ENCODE results near the gene HYAL2.

HYAL2 gene

DNA sequence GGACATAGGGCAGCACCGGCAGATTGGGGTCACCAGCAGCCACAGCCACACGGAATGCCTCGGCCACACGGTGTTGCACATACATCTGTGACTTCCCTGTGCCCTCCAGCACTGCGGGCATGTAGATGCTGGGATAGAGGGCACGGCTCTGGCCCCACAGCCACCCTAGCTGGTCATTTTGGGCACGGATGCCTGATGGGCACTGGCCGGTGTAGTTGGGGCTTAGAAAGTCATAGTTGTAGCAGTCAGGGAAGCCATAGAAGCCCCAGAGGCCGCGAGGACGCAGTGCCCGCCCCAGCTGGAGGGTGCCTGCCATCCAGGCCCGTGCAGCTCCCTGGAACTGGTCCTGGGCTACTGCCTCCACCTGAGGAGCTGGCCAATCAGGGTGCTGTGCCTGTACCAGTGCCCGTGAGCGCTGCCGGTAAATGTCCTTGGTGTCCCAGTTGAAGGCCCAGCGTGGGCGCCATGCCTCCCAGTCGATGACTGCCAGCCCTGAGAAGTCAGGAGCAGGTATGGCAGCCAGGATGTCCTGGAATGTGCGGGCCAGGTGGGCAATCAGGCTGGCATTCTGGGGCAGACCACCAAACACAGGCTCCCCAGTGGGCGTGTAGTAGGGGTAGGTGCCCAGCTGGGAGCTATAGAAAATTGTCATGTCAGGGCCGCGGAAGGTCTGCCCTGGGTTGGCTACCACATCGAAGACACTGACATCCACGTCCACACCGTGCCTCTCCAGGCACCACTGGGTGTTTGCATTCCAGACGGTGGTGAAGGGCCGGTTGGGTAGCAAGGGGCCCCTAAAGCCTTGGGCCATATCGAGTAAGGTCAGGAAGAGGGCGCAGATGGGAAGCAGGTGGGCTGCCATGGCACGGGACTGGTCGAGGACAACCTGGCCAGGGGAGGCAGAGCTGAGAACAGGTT is 20.2 kb downstream of the HYAL2 start:
- no peak for DNase-seq

DNA sequence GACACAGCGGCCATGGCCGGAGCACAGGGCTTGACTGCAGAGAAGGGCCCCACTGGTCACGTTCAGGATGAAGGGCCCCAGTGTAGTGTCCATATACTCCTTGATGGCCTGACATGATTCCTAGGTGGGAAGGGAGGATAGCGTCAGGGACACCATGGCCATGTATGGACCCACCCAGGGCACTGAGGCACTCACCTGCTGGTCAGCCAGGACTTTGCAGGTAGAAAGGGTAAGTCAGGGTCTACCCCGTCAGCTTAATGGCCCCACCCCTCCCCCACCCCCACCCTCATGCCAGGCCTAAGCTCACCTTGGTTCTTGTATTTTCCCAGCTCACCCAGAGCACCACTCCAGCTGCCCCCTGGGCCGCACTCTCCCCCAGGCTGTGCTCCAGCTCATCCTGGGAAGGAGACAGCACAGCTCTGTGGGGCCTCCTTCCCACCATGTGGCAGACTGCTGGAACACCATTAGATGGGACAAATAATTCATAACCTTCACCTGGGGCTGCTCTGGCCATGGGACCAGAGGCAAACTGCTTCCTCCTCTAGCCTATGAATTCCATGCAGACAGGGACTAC is 21.8 kb downstream of the HYAL2 start:
- no peak for DNase-seq

DNA sequence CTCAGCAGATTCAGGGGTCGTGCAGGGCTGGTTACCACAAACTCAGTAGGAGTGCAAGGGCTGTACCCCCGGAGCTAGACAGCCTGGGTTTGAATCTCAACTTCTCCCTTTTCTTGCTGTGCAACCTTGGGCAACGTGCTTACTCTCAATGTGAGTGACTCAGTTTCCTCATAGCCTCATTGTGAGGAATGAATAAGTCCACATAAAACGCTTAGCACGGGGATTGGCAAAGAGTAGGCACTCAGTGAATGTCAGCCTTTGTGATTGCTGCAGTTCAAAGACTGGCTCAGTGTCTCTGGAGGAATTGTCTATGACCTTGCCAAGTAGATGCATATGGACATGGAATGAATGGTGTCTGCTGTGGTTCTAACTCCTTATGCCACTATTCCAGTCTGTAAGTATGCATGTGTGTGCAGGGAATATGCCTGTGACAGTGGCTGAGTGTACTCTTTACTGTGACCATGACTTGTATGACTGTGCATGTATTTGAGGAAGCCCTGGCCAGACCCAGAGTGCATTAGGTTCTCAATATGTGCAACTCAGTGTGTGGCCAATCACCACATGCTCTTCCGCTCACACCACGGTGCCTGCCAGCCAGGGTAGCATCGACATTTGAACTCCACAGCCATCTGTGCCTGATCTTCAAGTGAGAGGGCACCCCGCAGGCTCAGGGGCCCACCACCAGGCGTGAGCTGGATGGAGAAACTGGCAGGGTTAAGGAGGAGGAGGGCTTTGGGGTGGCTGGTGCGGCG is 22.4 kb downstream of the HYAL2 start:
- peak; percentile 13 for DNase-seq

DNA sequence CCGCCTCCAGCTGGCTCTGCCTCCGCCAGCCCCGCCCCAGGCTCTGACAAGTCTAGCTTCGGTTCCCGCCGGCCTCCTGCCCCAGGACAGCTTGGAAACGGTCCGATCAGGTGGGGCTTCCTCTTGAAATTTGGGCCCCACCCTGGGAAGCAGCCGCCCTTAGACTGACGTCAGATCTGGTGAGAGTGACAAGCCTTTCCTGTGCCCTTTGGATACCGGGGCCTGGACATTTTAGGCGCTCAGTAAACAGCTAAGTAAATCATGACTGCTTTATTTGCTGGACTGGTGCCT is 23.0 kb downstream of the HYAL2 start:
- no peak for DNase-seq

DNA sequence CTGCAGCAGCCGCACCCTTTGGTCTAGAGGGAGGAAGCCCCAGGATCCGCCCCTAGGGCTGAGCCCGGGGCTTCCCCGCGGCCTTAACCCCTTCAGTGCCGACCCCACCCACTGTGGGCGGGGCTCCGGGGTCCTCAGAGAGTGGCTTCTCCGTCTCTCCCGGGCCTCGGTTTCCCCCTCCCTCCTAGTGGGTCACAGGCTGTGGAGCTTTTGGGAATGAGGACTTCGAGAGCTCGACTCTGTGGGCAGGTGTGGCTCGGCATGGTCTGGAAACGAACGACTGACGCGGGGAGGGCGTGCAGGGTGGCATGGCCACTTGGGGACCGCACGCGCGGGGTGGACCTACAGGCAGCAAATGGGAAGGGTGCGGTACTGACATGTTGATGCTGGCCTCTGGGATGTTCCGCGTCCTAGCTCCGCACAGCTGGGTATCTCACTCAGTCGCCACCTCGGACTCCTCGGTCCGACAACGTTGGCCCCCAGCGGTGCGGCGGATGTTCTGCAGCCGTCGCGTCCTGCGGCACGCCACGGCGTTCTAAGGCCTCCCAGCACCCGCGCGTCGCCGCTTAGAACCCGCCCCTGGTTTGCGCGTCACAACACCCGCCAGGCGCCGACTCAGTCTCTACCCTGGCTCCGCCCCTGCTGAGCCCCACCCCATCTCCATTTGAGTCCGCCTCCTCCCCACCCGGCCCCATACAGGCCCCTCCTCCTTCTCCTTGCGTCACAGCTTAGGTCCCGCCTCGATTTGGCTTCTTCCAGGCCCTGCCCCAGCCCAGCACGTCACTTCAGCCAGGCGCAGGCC is 23.5 kb downstream of the HYAL2 start, which contains the start of the genes HYAL3 and NAA80:
TSS of gene HYAL3 (minus strand) at position 570 of the 802 bp plus-strand sequence. CDS start 3,803 bp downstream, outside the sequence.
TSS of gene NAA80 (minus strand) at position 570 of the 802 bp plus-strand sequence. CDS start 1,942 bp downstream, outside the sequence.
- DNase-seq = peak; percentile 93

DNA sequence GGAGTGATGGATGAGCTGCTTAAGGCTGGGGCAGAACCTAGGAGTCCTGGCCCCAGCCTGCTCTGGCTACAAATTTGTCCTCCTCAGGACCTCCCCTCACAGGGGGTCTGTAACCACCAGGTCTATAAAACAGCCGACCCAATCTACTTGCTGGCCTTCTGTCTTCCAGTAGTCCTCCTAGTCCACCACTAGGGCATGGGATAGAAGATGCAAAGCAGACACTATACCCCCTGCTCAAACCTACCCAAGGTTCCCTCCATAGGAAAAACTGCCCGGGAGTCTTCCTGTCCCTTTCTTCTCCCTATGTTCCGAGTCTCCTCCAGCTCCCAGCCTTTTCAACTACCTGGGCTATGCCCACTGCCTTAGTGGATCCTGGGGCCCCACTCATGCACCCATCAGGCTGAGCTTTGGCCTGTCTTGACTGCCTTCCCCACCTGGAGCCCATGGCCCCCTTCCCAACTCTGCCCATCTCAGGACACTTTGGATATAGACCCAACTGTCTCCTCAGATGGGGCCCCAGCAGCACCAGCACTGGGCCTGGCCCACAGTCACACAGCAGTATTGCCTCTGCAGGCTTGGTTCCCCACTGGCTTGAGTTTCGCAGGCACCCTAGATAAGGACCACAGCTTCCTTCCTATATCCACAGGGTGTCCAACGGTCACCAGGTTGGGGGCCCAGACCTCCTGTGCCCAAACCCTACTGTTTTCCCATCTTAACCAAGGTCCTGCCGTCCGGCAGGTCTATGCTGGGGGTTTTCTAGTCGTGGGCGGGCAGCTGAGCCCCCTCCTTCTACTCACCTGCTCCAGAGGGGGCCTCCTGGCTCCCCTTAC is 24.4 kb downstream of the HYAL2 start:
- no peak for DNase-seq

DNA sequence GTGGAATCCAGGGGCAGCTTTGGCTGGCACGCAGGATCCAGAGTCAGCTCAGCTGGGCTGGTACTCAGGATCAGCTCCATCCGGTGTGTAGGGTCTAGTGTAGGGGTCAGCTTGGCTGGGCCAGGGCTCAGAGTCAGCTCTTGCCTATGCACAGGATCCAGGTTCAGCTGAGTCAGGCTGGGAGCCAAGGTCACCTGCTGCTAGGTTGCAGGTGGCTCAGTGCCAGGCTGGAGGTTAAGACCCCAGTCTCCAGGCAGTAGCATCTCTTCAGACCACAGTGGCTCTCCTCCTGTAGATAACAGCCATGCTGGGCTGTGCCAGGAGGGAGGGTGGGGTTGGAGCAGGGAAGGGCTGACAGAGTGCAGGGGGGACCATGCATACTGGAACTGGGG is 25.2 kb downstream of the HYAL2 start:
- DNase-seq = no peak

DNA sequence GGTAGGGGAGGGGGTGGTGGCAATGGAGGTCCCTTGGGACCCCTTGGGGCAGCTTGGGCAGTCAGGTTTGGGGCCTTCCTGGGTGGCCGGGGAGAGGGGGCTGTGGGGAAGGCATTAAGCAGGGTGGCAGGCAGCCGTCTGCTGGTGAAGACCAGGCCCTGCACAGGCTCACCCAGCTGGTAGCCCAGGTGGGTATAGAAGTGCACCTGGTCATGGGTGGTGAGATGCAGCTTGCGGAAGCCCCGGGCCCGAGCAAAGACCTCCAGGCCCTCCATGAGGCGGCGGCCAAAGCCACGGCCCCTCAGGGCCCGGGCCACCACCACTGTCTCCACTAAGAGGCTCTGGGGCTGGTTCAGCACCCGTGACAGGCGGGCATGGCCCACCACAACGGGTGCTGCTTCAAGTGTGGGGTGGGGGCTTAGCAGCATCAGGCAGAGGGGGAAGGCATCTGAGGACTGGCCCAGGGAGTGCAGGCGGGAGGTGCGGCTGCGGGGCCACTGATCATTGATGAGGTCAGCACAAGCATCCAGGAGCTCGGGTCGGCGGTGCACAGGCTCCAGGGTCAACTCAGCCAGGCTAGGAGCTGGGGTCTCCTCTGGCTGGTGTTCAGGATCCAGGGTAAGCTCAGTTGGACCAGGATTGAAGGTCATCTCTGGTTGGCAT is 25.7 kb downstream of the HYAL2 start:
- no peak for DNase-seq

DNA sequence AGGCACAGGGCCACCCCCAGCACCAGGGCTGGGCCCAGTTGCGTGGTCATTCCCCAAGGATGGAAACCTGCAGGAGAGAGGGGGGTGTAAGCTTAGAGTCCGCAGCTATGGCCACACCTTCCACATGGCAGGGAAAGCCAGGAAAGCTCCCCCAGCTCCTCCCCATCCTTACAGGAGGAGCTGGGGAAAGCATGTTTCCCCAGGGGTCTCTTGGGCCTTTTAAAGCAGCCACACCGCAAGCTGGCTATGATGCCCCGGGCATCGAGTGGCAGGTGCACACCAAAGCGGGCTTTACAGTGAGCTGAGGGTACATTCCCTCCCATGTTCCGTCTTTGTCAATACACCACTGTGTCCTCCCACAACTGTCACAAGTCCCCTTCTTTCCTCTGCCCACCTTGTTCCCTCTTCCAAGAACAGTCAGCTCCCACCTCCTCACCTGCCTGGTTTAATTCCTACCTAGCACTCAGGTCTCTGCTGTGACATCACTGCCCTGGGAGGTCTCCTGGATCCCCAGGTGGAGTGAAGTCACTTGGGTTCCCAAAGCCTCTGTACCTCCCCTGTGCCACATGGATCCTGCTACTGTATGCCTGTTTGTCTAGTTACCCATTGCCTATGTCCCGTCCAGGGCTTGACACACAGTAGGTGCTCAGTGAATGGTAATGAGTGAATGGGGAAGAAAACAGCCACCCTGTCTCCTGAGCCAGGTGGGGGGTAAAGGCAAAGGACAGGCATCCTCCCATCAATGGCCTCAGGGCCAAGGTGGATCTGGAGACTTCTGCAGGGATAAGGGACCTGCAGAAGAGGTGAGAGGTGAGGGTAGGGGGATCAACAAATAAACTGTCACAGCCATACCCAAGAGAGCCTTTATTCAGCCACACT is 26.8 kb downstream of the HYAL2 start:
- no peak for DNase-seq

DNA sequence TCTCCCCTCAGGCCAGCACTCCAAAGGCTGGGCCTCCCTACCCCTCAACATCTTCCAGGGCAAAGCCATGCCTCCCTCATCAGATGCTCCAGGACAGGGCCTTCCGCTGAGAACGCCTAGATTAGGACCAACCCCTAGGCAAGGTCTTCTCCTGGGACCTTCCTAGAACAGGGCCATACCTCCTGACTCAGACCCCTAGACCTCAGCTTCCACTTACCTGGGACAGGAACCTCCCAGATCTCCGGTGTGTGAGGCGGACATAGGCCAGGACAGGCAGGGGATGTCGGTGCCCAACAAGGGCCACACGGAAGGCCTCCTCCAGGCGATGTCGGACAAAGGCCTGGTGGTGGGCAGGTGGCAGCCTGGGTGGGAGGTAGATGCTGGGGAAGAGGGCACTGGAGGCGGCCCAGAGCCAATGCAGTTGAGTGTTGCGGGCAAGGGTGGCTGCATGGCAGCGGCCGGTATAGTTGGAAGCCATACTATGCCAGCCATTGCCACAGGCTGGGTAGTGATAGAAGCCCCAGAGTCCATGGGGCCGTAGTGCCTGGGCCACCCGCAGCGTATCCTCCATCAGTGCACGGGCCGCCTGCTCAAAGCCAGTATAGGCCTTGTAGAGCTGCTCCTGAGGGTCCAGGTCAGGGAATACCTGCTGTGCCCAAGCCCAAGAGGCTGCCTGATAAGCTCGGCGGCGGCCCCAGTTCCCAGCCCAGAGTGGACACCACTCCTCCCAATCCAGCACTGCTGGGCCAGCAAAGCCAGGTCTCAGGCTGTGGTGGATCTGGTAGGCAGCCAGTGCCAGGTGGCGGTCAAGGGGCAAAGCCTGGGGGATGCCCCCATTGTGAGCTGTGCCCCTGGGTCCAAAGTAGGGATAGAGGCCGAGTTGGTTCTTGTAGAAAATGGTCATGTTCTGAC is 27.8 kb downstream of the HYAL2 start:
- no peak for DNase-seq

DNA sequence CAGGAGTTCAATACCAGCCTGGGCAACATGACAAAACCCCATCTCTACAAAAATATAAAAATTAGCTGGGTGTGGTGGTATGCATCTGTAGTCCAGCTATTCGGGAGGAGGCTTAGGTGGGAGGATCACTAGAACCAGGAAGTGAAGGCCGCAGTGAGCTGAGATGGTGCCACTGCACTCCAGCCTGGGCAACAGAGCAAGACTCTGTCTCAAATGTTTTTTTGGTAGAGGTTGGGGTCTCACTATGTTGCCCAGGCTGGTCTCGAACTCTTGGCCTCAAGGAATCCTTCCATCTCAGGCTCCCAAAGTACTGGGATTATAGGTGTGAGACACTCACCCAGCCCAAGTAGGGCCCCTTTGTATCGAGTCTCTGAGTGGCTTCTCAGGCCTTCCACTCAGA is 28.5 kb downstream of the HYAL2 start:
- DNase-seq = no peak

DNA sequence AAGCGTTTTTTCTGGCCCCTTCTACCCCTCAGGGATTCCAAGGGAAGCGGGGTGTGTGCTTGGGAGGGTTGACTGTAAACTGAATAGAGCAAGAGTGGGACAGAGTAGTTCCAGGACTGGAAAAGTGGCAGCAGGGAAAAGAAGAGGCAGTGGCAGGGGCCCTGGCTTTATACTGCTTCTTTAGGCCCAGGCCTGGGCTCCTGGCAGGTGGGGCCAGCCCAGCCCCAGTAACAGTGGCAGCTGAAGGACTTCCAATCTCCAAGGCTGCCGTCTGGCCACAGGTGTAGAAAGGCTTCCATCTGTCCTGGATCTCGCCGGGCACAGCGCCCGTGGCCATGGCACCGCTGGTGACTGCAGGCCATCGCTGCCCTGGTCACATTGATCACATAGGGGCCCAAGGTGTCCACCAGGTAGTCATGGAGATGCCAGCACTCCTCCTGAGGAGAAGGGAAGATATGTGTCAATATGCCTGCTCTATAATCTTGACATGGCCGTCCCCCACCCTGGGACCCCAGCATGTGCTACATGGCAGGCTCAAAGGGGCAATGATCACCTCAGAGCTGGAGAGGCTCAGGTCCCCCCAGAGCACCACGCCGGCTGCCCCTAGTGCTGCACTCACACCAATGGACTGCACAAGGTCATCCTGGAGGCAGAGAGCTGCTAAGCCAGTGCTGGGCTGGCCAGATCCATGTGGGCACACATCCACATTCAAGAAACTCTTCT is 29.3 kb downstream of the HYAL2 start:
- DNase-seq = no peak

DNA sequence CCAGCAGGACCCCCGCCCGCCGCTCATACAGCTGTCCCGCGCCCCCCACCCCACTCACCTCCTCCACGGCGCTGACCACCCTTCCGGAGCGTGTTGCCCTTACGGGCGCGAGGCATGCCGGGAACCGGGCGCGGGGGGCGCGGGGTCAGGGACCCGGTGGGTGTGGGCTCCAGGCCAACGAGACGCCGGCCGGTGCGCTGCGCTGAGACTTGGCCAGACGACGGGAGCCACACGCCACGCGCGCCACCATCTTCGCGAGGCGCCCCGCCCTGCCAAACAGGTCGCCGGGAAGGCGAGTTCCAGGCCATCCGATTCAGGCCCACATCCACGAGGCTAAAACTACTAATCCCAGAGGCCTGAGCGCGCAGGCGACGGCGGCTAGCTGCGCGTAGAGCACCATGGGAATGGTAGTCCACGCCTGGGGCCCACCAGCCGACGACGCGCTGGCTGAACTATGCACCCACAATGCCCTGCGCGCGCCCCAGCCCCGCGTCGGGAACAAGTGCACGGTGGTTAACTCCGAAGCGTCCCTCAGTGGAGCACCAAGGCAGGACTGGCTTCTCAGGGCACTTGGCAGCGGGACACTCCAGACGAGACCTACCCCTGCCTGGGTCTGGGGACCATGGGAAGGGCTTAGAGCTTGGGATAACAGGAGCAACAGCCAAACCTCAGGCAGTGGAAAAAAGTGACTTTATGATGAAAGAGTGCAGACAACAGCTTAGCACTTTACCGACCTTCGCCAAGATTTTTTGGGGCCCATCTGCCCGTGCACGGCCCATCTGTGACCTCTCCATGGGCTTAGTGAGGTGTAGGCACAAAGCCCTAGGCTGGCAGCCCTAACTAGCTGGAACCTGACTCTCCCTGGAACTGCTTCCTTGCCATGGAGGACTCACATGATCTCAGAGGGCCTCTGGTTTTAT is 30.1 kb downstream of the HYAL2 start, which contains the start of gene IFRD2:
TSS of gene IFRD2 (minus strand) at position 271 of the 920 bp plus-strand sequence. CDS start at position 116, 155 bp downstream.
- DNase-seq = peak; percentile 90

DNA sequence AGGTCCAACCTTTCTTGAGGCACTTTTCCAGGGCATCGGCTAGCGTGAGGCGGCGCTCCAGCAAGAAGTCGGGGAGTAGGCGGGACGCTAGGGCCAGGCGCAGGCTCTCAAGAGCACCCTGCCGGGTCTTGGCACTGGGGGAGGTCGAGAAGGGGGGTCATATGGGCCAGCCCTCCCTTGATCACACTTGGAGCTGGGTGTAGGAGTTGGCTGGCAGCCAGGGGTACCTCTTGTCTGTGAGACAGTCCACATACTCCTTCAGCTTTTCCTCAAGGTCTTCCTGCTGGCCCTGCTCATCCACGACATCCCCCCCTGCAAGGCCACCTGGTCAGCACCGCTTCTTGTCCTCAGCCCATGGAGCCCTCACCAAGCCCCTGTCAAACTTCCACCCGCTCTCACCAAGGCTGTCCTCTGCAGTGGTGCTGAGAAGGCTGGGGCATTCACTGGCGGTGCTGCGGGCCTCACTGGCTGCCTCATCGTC is 32.3 kb downstream of the HYAL2 start:
- DNase-seq = no peak

DNA sequence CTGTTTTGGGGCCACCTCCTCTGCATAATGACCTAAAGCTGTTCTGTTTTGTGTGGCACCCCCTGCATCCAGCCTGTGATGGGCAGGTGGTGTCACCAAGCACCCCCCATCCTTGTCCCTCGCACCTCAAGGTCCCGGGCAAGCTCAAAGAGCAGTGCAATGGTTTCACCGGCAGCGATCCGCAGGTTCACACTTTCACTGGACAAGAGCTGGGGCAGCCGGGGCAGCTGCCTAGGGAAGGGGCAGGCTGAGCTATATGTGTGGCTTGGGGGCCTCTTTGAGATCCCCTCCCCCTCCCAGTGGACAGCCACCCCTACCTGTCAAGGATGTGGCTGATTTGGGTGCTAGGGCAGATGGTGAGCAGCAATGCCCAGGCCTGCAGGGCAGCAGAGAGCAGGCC is 33.4 kb downstream of the HYAL2 start:
- no peak for DNase-seq

DNA sequence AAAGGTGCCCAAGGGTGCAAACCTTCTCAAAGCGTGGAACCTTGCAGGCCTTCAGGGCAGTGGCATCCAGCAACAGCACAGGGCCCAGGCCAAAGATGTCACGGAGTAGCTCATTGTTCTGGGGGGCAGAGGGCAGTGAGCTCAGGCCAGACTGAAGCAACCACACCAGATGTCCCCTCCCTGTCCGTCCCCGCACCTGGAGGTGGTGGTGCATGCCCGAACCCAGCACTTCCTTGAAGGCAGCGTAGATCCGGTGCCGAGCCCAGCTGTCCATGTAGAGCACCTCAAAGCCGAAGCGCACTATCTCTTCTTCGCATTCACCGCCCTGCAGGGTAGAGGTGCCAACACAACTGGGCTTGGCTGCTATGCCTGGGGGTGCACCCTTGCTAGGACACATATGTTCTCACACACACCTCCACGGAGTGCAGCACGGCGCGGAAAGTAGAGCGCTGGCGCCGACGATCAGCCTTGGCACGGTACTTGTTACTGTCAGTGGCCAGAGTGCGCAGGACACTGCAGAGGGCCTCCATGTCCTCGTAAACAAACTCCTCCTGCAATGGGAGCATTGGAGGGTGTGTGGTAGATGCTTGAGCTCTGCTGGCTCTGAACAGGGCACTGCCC is 34.0 kb downstream of the HYAL2 start:
- DNase-seq = no peak

DNA sequence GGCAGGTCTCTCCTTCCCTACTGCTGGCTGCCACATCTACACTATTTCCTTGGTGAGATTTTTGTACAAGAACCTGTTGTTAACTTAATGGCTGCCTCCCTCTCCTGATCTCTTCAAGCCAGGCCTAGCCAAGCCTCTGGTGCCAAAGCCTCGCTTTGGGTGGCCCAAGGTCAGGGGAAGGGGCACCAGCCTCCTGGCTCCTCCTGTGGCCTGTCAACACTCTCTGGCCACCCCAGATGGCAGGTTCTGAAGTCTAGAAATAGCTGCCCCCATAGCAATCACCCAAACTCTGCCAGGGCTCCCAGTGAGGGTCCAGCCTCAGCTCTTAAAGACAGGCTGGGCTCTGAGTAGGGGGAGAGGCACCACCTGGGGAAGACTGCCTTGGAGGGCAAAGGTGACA is 35.3 kb downstream of the HYAL2 start:
- no peak for DNase-seq

Measured in NCI-H2171 treated with DMSO at 0.1 percent for 48 hours (cell line).